BJ (cell line): ENCODE data around the gene ADAT3. TPM values are rescaled to one million over a fixed set of nuclear protein-coding genes. Genes with fewer than 3 reads are reported as not detected.

Experiments
- CTCF ChIA-PET: fragments of 350-600 bp; formaldehyde crosslinking; extraction: SDS; loops from one replicate; lab custom pipeline; 2021; ENCODE audit warnings: antibody characterized with exemption, inconsistent platforms; lab: Yijun Ruan, JAX
- POLR2A ChIA-PET: fragments of 300-600 bp; sonication (Branson Sonifier 250); formaldehyde crosslinking; extraction: SDS; loops from one replicate; lab custom pipeline; 2021; ENCODE audit warnings: antibody characterized with exemption; lab: Charles Lee
- DNase-seq: peaks from one replicate; pipeline ENCODE4 v3.0.0-alpha.2; 2011; ENCODE audit warnings: low read depth
- H3K27me3 ChIP-seq: 2 replicates; pipeline ENCODE4 v1.6.0; 2011; ENCODE audit warnings: low read length; ENCODE audit not compliant: control insufficient read depth, insufficient read depth
- H3K36me3 ChIP-seq: 2 replicates; pipeline ENCODE4 v1.5.1; 2011; ENCODE audit warnings: low read length; ENCODE audit not compliant: control insufficient read depth, insufficient read depth
- H3K4me3 ChIP-seq: 2 replicates; pipeline ENCODE4 v1.5.1; 2011; ENCODE audit warnings: low read depth, mild to moderate bottlenecking, control low read depth, low read length
- polyA plus RNA-seq: library from polyadenylated mRNA; depleted of rRNA; stranded (reverse); fragments of >200 nt; gene quantifications from 2 replicates; pipeline ENCODE4 v1.2.3, GENCODE V29; 2011
- TF ChIP-seq, protein P1 (sequence below): IDR thresholded peaks from 2 replicates; pipeline ENCODE4 v1.5.1; 2011; ENCODE audit warnings: low read depth, mild to moderate bottlenecking, control low read depth, inconsistent platforms, low read length, moderate library complexity; ENCODE audit not compliant: insufficient read depth

ADAT3 gene
- polyA plus RNA-seq, 1 experiment = 0.64 TPM

DNA sequence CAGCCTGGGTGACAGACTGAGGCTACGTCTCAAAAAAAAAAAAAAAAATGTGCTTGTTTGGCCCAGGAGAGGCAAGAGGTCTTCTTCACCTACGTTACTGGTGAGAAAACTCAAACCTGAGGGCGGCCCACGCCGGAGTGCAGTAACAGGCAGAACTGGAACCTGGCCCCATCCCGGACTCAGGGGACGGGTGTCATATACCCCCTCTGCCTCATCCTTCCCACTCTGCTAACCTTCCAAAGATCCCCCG lies 414 bp upstream of the ADAT3 start:
- H3K4me3 ChIP-seq = no peak overlapping the region
- TF ChIP-seq, protein P1, sequence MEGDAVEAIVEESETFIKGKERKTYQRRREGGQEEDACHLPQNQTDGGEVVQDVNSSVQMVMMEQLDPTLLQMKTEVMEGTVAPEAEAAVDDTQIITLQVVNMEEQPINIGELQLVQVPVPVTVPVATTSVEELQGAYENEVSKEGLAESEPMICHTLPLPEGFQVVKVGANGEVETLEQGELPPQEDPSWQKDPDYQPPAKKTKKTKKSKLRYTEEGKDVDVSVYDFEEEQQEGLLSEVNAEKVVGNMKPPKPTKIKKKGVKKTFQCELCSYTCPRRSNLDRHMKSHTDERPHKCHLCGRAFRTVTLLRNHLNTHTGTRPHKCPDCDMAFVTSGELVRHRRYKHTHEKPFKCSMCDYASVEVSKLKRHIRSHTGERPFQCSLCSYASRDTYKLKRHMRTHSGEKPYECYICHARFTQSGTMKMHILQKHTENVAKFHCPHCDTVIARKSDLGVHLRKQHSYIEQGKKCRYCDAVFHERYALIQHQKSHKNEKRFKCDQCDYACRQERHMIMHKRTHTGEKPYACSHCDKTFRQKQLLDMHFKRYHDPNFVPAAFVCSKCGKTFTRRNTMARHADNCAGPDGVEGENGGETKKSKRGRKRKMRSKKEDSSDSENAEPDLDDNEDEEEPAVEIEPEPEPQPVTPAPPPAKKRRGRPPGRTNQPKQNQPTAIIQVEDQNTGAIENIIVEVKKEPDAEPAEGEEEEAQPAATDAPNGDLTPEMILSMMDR = no peak
- DNase-seq = no peak
- ChIA-PET CTCF (interaction anchor here (1.1 kb wide), 1 partner anchor 40 kb away, joined by 3 read pairs; no protein-coding TSS in a partner anchor), POLR2A (no interaction called here)
- H3K36me3 ChIP-seq = no peaks in the 10 kb centered on the region
- H3K27me3 ChIP-seq = no peaks in the 10 kb centered on the region

DNA sequence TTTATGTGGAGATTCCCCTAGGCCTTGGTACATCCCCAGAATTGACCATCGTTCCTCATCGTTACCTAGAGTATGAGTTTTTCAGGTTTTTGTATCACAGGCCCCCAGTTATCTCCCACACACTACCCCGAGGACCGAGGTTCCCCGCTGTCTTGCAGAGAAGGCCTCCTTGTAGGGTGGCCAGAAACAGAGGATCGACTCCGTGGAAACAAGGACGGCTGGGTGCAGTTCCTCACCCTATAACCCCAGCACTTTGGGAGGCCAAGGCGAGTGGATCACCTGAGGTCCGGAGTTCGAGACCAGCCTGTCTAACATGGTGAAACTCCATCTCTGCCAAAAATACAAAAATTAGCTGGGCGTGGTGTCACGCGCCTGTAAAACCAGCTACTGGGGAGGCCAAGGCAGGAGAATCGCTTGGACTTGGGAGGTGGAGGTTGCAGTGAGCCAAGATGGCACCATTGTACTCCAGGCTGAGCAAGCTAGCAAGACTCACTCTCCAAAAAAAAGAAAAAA lies 720 bp downstream of the ADAT3 start:
- H3K4me3 ChIP-seq = peak overlapping the region; percentile 66
- TF ChIP-seq, protein P1 = no peak
- no peaks in the 10 kb centered on the region for H3K36me3 ChIP-seq
- ChIA-PET POLR2A (no interaction called here), CTCF (interaction anchor here (0.6 to 1.2 kb wide), 3 partner anchors 19 to 227 kb away, joined by 3 to 4 read pairs (median 4); no protein-coding TSS in a partner anchor)
- no peaks in the 10 kb centered on the region for H3K27me3 ChIP-seq
- no peak for DNase-seq

DNA sequence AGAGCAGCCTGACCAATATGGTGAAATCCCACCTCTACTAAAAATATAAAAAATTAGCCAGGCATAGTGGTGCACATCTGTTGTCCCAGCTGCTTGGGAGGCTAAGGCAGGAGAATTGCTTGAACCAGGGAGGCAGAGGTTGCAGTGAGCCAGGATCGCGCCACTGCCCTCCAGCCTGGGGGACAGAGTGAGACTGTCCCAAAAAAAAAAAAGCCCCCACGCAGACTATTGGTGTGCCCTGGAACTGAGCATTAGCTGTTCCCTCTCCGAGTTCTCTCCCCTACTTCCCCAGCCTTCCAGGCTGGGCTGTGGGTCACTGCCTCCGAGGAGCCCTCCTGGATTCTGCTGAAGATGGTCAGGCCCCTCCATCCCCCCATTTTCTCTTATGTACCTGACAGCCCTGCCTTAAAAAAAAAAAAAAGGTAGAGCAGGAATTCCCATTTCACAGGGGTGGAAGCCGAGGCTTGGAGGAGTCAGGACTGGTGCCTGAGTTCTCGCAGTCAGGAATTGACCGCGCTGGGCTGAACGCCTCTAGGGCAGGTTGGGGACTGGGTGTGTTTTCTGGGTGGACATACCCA lies 1.9 kb downstream of the ADAT3 start:
- H3K27me3 ChIP-seq = no peaks in the 10 kb centered on the region
- no peak for DNase-seq
- H3K36me3 ChIP-seq = peaks cover 3% of the 10 kb centered on the region
- ChIA-PET POLR2A (no interaction called here), CTCF (interaction anchor here (0.7 kb wide), 1 partner anchor 226 kb away, joined by 4 read pairs; no protein-coding TSS in a partner anchor)
- no peak overlapping the region for H3K4me3 ChIP-seq
- TF ChIP-seq, protein P1 = no peak

DNA sequence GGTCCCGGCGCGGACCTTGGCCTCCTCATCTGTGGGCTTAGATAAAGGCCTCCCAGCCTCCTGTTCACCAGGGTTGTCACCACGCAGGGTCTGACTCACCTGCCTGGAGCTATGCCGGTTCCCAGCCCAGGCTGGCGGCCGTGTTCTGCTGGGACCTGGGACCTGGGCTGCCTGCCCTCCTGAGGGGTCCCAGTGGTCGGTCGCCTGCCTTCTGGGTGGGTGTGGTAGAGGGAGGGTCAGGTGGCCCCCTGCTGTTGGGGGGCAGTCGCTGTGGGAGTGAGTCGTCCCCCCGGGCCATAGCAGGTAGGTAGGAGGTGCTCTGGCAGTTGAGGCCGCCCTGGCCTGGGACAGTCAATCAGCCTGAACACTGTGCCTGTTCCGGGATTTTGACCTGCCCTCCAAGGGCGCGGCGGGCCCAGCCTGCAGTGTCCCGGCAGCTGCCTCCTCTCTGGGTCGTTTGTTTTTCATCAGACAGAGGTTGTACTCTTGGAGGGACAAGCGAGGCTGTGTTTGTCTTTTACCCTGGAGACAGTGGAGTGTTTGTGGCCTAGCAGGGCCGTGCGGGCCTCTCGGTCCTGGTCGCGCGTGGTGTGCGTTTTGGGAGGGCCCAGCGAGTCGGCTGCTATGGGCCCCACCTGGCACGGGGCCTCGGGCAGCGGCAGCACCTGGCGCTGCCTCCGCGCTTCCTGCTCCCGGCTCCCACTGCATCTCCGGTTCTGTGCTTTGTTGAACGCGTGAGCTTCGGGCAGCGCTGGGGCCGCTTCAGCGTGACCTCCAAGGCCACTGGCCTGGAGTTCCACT lies 2.6 kb downstream of the ADAT3 start:
- Histone ChIP-seq H3K27me3 (no peaks in the 10 kb centered on the region), H3K36me3 (peaks cover 5% of the 10 kb centered on the region), H3K4me3 (no peak overlapping the region)
- TF ChIP-seq, protein P1 = no peak
- CTCF ChIA-PET = interaction anchor here (0.6 kb wide), 1 partner anchor 12 kb away, joined by 3 read pairs; no protein-coding TSS in a partner anchor
- POLR2A ChIA-PET = no interaction called here
- no peak for DNase-seq

DNA sequence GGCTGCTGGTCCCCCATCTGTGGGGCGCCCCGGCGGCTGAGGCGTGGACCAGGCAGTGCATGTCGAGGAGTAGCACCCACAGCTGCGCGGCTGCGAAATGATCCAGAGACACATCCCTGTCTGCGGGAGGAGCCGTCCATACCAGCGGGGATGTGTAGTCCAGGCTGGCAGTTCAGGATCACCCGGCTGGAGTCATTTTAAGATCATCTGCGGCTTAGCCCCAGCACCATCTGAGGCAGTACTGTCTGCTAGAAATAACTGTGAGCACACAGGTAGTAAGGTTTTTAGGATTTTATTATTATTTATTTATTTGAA lies 3.1 kb downstream of the ADAT3 start:
- TF ChIP-seq, protein P1 = no peak

More for the DNA sequence above, 3.1 kb downstream of the ADAT3 start:
- Histone ChIP-seq H3K36me3 (peaks cover 9% of the 10 kb centered on the region), H3K4me3 (no peak overlapping the region), H3K27me3 (no peaks in the 10 kb centered on the region)
- CTCF ChIA-PET = interaction anchor here (0.6 kb wide), 1 partner anchor 11 kb away, joined by 3 read pairs; no protein-coding TSS in a partner anchor
- no peak for DNase-seq
- POLR2A ChIA-PET = no interaction called here
